ENCODE data around the gene ASPHD1. TPM values are rescaled to one million over a fixed set of nuclear protein-coding genes. Genes with fewer than 3 reads are reported as not detected.
A peak's percentile ranks its signal among the peaks of the same experiment; 100 is the strongest.

ASPHD1 gene
- total and polyA plus RNA-seq, 4 donors, result 4.2 to 52.7 (median 32.4) TPM

- H3K9me3 ChIP-seq (ENCODE audit: control insufficient read depth, insufficient read depth, low read length), result no peaks in the 10 kb centered on the region
- H3K36me3 ChIP-seq (ENCODE audit: control insufficient read depth, insufficient read depth, low read length), result peaks cover 46% of the 10 kb centered on the region
- no peaks in the 10 kb centered on the region for H3K27me3 ChIP-seq (ENCODE audit: control insufficient read depth, insufficient read depth, low read length)
- no peaks in the 10 kb centered on the region for H3K4me1 ChIP-seq (ENCODE audit: control insufficient read depth, insufficient read depth, low read length)
- no peak overlapping the region for H3K27ac ChIP-seq (ENCODE audit: low read depth, low read length)
- 75% methylated on average over 15 of the region's 15 CpGs for WGBS (ENCODE audit: insufficient coverage)
- DNase-seq (ENCODE audit: low read depth in 4 of 6, low spot score in 6 of 6), result no peak
- H3K4me3 ChIP-seq (ENCODE audit: low read depth, low read length), result no peak overlapping the region
Observed at GRCh38 chr16:29911676-29912010, 11.4 kb downstream of the ASPHD1 start.

- no peaks in the 10 kb centered on the region for H3K9me3 ChIP-seq (ENCODE audit: control insufficient read depth, insufficient read depth, low read length)
- no peak overlapping the region for H3K27ac ChIP-seq (ENCODE audit: low read depth, low read length)
- H3K4me3 ChIP-seq (ENCODE audit: low read depth, low read length), result no peak overlapping the region
- no peak for DNase-seq (ENCODE audit: low read depth in 4 of 6, low spot score in 6 of 6)
- H3K4me1 ChIP-seq (ENCODE audit: control insufficient read depth, insufficient read depth, low read length), result no peaks in the 10 kb centered on the region
- H3K27me3 ChIP-seq (ENCODE audit: control insufficient read depth, insufficient read depth, low read length), result no peaks in the 10 kb centered on the region
- 73% methylated on average over 11 of the region's 11 CpGs for WGBS (ENCODE audit: insufficient coverage)
- peaks cover 41% of the 10 kb centered on the region for H3K36me3 ChIP-seq (ENCODE audit: control insufficient read depth, insufficient read depth, low read length)
Observed at GRCh38 chr16:29912087-29912486, 11.8 kb downstream of the ASPHD1 start.

GRCh38 chr16:29913514-29913913 lies 13.2 kb downstream of the ASPHD1 start:
- peaks cover 35% of the 10 kb centered on the region for H3K36me3 ChIP-seq (ENCODE audit: control insufficient read depth, insufficient read depth, low read length)
- no peaks in the 10 kb centered on the region for H3K4me1 ChIP-seq (ENCODE audit: control insufficient read depth, insufficient read depth, low read length)
- H3K4me3 ChIP-seq (ENCODE audit: low read depth, low read length), result no peak overlapping the region
- H3K9me3 ChIP-seq (ENCODE audit: control insufficient read depth, insufficient read depth, low read length), result no peaks in the 10 kb centered on the region
- no peak overlapping the region for H3K27ac ChIP-seq (ENCODE audit: low read depth, low read length)
- DNase-seq (ENCODE audit: low read depth in 4 of 6, low spot score in 6 of 6), result no peak
- WGBS (ENCODE audit: insufficient coverage), result 92% methylated on average over 8 of the region's 8 CpGs
- H3K27me3 ChIP-seq (ENCODE audit: control insufficient read depth, insufficient read depth, low read length), result no peaks in the 10 kb centered on the region

GRCh38 chr16:29915590-29916247 lies 15.4 kb downstream of the ASPHD1 start:
- Histone ChIP-seq H3K27ac (ENCODE audit: low read depth, low read length) (no peak overlapping the region), H3K27me3 (ENCODE audit: control insufficient read depth, insufficient read depth, low read length) (no peaks in the 10 kb centered on the region), H3K4me3 (ENCODE audit: low read depth, low read length) (no peak overlapping the region), H3K4me1 (ENCODE audit: control insufficient read depth, insufficient read depth, low read length) (peaks cover 2% of the 10 kb centered on the region), H3K9me3 (ENCODE audit: control insufficient read depth, insufficient read depth, low read length) (no peaks in the 10 kb centered on the region), H3K36me3 (ENCODE audit: control insufficient read depth, insufficient read depth, low read length) (peaks cover 37% of the 10 kb centered on the region)
- DNase-seq (ENCODE audit: low read depth in 4 of 6, low spot score in 6 of 6), result no peak
- 96% methylated on average over 2 of the region's 6 CpGs for WGBS (ENCODE audit: insufficient coverage)

- WGBS (ENCODE audit: insufficient coverage), result 83% methylated on average over 1 of the region's 1 CpG
Observed at GRCh38 chr16:29916979-29917378, 16.7 kb downstream of the ASPHD1 start.

GRCh38 chr16:29920288-29921033 lies 20.2 kb downstream of the ASPHD1 start:
- peaks cover 27% of the 10 kb centered on the region for H3K4me1 ChIP-seq (ENCODE audit: control insufficient read depth, insufficient read depth, low read length)
- peak in 2 of 6 donors; percentile 78 to 79 for DNase-seq (ENCODE audit: low read depth in 4 of 6, low spot score in 6 of 6)
- H3K36me3 ChIP-seq (ENCODE audit: control insufficient read depth, insufficient read depth, low read length), result peaks cover 22% of the 10 kb centered on the region
- no peaks in the 10 kb centered on the region for H3K9me3 ChIP-seq (ENCODE audit: control insufficient read depth, insufficient read depth, low read length)
- no peak overlapping the region for H3K4me3 ChIP-seq (ENCODE audit: low read depth, low read length)
- no peak overlapping the region for H3K27ac ChIP-seq (ENCODE audit: low read depth, low read length)
- 52% methylated on average over 2 of the region's 6 CpGs for WGBS (ENCODE audit: insufficient coverage)
- no peaks in the 10 kb centered on the region for H3K27me3 ChIP-seq (ENCODE audit: control insufficient read depth, insufficient read depth, low read length)

More at GRCh38 chr16:29916979-29917378, 16.7 kb downstream of the ASPHD1 start:
- Histone ChIP-seq H3K36me3 (ENCODE audit: control insufficient read depth, insufficient read depth, low read length) (peaks cover 24% of the 10 kb centered on the region), H3K9me3 (ENCODE audit: control insufficient read depth, insufficient read depth, low read length) (no peaks in the 10 kb centered on the region), H3K4me1 (ENCODE audit: control insufficient read depth, insufficient read depth, low read length) (peaks cover 9% of the 10 kb centered on the region), H3K27ac (ENCODE audit: low read depth, low read length) (no peak overlapping the region), H3K27me3 (ENCODE audit: control insufficient read depth, insufficient read depth, low read length) (no peaks in the 10 kb centered on the region), H3K4me3 (ENCODE audit: low read depth, low read length) (no peak overlapping the region)
- no peak for DNase-seq (ENCODE audit: low read depth in 4 of 6, low spot score in 6 of 6)

- peaks cover 28% of the 10 kb centered on the region for H3K4me1 ChIP-seq (ENCODE audit: control insufficient read depth, insufficient read depth, low read length)
- no peak overlapping the region for H3K4me3 ChIP-seq (ENCODE audit: low read depth, low read length)
- WGBS (ENCODE audit: insufficient coverage), result 63% methylated on average over 1 of the region's 3 CpGs
- peak in 1 of 6 donors; percentile 51 for DNase-seq (ENCODE audit: low read depth in 4 of 6, low spot score in 6 of 6)
- H3K36me3 ChIP-seq (ENCODE audit: control insufficient read depth, insufficient read depth, low read length), result peaks cover 22% of the 10 kb centered on the region
- no peak overlapping the region for H3K27ac ChIP-seq (ENCODE audit: low read depth, low read length)
- no peaks in the 10 kb centered on the region for H3K9me3 ChIP-seq (ENCODE audit: control insufficient read depth, insufficient read depth, low read length)
- H3K27me3 ChIP-seq (ENCODE audit: control insufficient read depth, insufficient read depth, low read length), result no peaks in the 10 kb centered on the region
Observed at GRCh38 chr16:29921034-29921385, 20.7 kb downstream of the ASPHD1 start.

GRCh38 chr16:29922326-29922725 lies 22.0 kb downstream of the ASPHD1 start:
- H3K36me3 ChIP-seq (ENCODE audit: control insufficient read depth, insufficient read depth, low read length), result peaks cover 22% of the 10 kb centered on the region
- H3K4me3 ChIP-seq (ENCODE audit: low read depth, low read length), result no peak overlapping the region
- WGBS (ENCODE audit: insufficient coverage), result no CpG with 5 or more reads among the region's 2 CpGs
- no peaks in the 10 kb centered on the region for H3K27me3 ChIP-seq (ENCODE audit: control insufficient read depth, insufficient read depth, low read length)
- peaks cover 40% of the 10 kb centered on the region for H3K4me1 ChIP-seq (ENCODE audit: control insufficient read depth, insufficient read depth, low read length)
- H3K9me3 ChIP-seq (ENCODE audit: control insufficient read depth, insufficient read depth, low read length), result no peaks in the 10 kb centered on the region
- no peak for DNase-seq (ENCODE audit: low read depth in 4 of 6, low spot score in 6 of 6)
- H3K27ac ChIP-seq (ENCODE audit: low read depth, low read length), result no peak overlapping the region

- 100% methylated on average over 12 of the region's 12 CpGs for WGBS (ENCODE audit: insufficient coverage)
- Histone ChIP-seq H3K4me1 (ENCODE audit: control insufficient read depth, insufficient read depth, low read length) (peaks cover 46% of the 10 kb centered on the region), H3K9me3 (ENCODE audit: control insufficient read depth, insufficient read depth, low read length) (no peaks in the 10 kb centered on the region), H3K4me3 (ENCODE audit: low read depth, low read length) (no peak overlapping the region), H3K27ac (ENCODE audit: low read depth, low read length) (no peak overlapping the region), H3K27me3 (ENCODE audit: control insufficient read depth, insufficient read depth, low read length) (no peaks in the 10 kb centered on the region), H3K36me3 (ENCODE audit: control insufficient read depth, insufficient read depth, low read length) (peaks cover 20% of the 10 kb centered on the region)
- no peak for DNase-seq (ENCODE audit: low read depth in 4 of 6, low spot score in 6 of 6)
Observed at GRCh38 chr16:29922986-29923501, 22.8 kb downstream of the ASPHD1 start.
